Activated gamma-delta T cell (primary cell): Measurements from ENCODE around the gene GSTCD.
"Not testable (repeated sequence)": the region's sequence is repeated elsewhere in the genome, so short reads cannot be mapped to it uniquely, and the experiment has no call there.

Experiments used
- DNase-seq: peaks from one replicate; lab custom pipeline; 2025; lab: John Stamatoyannopoulos, UW

The GSTCD gene

GRCh38 chr4:105715692-105716278, 7.2 kb downstream of the GSTCD start:
- no peak for DNase-seq

- no peak for DNase-seq
Measured at GRCh38 chr4:105719204-105719603, 10.6 kb downstream of the GSTCD start.

- no peak for DNase-seq
Measured at GRCh38 chr4:105725623-105726022, 17.0 kb downstream of the GSTCD start.

GRCh38 chr4:105729895-105730294, 21.3 kb downstream of the GSTCD start:
- not testable (repeated sequence) for DNase-seq

DNA sequence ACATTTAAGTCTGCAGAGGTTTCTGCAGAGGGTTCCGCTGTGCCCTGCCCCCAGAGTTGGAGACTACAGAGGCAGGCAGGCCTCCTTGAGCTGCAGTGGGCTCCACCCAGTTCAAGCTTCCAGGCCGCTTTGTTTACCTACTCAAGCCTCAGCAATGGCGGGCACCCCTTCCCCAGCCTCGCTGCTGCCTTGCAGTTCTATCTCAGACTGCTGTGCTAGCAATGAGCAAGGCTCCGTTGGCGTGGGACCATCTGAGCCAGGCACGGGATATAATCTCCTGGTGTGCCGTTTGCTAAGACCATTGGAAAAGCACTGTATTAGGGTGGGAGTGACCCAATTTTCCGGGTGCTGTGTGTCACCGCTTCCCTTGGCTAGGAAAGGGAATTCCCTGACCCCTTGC, 26.6 kb downstream of the GSTCD start:
- not testable (repeated sequence) for DNase-seq

- DNase-seq: no peak
Measured at GRCh38 chr4:105741548-105741947, 33.0 kb downstream of the GSTCD start.

DNA sequence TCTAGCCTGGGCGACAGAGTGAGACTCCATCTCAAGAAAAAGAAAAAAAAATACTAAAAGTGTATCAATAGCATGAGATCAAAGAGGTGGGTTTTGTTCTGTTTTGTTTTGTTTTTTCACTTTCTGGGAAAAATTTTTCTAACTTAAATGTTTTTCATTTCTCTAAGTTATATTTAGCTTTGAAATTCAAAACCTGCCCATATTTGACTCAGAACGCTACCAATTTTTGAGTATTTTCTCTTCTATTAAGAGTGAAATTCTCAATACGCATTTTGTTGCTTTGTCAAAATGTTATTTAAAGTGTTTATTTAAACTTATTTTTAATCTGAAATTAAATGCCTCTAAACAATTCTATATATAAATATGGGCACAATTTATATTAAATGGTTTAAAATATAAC, 39.6 kb downstream of the GSTCD start:
- DNase-seq: no peak

GRCh38 chr4:105751718-105752299, 43.2 kb downstream of the GSTCD start:
- no peak for DNase-seq

- DNase-seq: no peak
Measured at GRCh38 chr4:105753361-105753760, 44.8 kb downstream of the GSTCD start.

GRCh38 chr4:105755375-105755774, 46.8 kb downstream of the GSTCD start:
- DNase-seq: no peak

GRCh38 chr4:105758958-105759357, 50.4 kb downstream of the GSTCD start:
- DNase-seq: no peak

DNA sequence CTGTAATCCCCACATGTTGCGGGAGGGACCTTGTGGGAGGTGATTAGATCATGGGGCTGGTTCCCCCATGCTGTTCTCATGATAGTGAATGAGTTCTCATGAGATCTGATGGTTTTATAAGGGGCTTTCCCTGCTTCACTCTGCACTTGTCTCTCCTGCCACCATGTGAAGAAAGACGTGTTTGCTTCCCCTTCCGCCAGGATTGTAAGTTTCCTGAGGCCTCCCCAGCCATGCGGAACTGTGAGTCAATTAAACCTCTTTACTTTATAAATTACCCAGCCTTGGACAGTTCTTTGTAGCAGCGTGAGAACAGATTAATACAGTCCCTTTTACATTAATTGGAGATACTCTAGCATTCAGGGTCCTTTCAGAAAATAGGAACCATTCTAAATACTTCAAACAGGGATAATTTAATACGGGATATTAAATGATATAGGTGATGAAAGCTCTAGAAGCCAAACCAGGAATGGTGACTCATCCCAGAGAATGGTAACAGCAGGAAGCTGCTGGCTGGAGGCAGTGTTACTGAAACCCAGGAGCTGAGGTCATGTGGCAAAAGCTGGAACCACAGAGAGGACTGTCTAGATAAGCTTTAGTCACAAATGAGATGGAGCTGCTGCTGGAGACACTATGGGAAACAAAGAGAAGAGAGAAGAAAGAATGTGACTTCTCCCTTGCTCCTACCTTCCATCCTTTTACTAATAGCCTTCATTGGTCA, 57.3 kb downstream of the GSTCD start:
- no peak for DNase-seq

GRCh38 chr4:105767579-105767978, 59.0 kb downstream of the GSTCD start:
- no peak for DNase-seq

DNA sequence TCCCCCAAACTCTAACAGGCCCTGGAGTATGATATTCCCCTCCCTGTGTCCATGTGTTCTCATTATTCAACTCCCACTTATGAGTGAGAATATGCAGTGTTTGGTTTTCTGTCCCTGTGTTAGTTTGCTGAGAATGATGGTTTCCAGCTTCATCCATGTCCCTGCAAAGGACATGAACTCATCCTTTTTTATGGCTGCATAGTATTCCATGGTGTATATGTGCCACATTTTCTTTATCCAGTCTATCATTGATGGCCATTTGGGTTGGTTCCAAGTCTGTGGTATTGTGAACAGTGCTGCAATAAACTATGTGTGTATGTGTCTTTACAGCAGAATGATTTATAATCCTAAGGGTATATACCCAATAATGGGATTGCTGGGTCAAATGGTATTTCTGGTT, 61.9 kb downstream of the GSTCD start:
- not testable (repeated sequence) for DNase-seq

- DNase-seq: not testable (repeated sequence)
Measured at GRCh38 chr4:105772065-105772464, 63.5 kb downstream of the GSTCD start.

- not testable (repeated sequence) for DNase-seq
Measured at GRCh38 chr4:105775760-105776415, 67.3 kb downstream of the GSTCD start.

DNA sequence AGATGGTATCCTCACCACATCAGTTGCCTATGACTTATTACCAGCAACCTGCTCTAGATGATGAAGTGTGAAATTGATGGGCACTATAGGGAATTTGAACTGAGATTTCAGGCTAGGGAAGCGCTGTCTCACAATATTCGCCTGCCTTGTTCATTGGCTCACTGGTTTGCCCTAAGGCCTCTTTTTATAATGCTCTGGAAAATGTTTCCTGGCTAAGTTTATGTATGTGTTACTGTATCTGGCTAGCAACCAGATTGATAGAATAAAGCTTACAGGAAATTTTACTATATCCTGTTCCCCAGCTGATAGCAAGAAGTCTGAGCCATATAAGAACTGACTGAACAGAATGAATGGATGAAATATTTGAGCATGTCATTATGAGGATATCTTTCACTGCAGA, 71.6 kb downstream of the GSTCD start:
- DNase-seq: no peak

- DNase-seq: no peak
Measured at GRCh38 chr4:105784761-105785160, 76.2 kb downstream of the GSTCD start.

- no peak for DNase-seq
Measured at GRCh38 chr4:105785792-105786191, 77.2 kb downstream of the GSTCD start.

DNA sequence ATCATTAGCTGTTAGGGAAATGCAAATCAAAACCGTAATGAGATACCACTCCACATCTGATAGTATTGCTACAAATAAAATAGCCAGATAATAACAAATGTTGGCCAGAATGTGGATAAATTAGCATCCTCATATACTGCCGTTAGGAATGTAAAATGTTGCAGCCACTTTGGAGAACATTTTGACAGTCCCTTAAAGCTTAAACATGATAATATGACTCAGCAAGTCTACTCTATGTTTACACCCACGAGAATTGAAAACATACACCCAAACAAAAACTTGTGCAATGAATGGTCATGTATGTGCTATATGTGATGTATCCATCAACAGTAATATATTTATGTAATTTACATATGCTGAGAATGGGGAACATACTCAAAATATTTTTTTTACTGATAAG, 78.2 kb downstream of the GSTCD start:
- DNase-seq: no peak

GRCh38 chr4:105797225-105797624, 88.6 kb downstream of the GSTCD start:
- DNase-seq: no peak

DNA sequence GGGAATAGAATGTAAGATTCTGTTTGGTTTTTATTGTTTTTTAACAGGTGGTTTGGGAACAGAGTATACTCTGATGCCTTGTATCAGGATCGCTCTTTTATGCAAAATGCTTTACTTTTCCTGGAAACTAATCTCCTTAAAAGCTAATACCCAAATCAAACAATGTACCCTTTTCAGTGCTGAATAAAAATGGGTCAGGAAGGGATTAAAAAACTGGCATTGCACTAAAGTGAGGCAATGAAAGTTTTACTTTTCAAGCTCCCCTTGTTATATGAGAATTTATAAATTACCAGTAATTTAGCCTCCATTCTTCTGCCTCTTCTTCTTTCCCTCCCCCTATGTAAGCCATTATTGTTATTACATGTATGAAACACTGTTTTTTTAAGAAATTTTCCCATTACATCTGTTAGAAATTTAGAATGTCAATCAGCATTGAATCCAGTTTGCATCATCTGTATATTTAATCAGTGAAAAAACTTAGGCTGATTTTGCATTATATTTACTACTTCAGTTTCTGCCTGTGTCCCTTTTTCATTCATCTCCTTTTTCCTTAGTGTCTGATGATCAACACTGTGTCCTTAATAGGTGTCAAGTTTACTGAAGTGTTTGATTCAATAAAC, 97.0 kb downstream of the GSTCD start:
- no peak for DNase-seq
